DOHH2 (cell line): ENCODE data around the gene TMEM107.

ENCODE experiments used
- CTCF ChIP-seq: fragments of 200-600 bp; sonication (generic); IDR thresholded peaks from one replicate; pipeline ENCODE4 v1.5.1; 2014; ENCODE audit warnings: antibody characterized with exemption, mild to moderate bottlenecking, low read depth, low read length; ENCODE audit not compliant: poor library complexity, severe bottlenecking
- EZH2phosphoT487 ChIP-seq: fragments of 200-600 bp; sonication (generic); IDR thresholded peaks from 2 replicates; pipeline ENCODE4 v1.6.1; 2017; ENCODE audit warnings: borderline replicate concordance, mild to moderate bottlenecking, antibody characterized with exemption, low read length, moderate library complexity, mixed read lengths

- TF ChIP-seq CTCF (no peak), EZH2phosphoT487 (no peak)
Measured at GRCh38 chr17:8189041-8189710, 13.0 kb upstream of the TMEM107 start.
